Colon (tissue), 2 donors: Measurements from ENCODE around the gene OPA3.

Experiments
- FAIRE-seq: peaks from 2 replicates; lab custom pipeline; 2012; peaks lifted over from hg19 to GRCh38; lab: Jason Lieb, UNC
- donor health status: control.
- donor health status: control.

Gene OPA3

GRCh38 chr19:45477713-45478453 lies 106.7 kb downstream of the OPA3 start:
- FAIRE-seq, result no peak
